Posterior vena cava (tissue), 2 donors: ENCODE measurements around the gene KDM7A. TPM values are rescaled to one million over a fixed set of nuclear protein-coding genes. Genes with fewer than 3 reads are reported as not detected.
A peak's percentile ranks its signal among the peaks of the same experiment; 100 is the strongest.
"Not testable (repeated sequence)": the region's sequence is repeated elsewhere in the genome, so short reads cannot be mapped to it uniquely, and the experiment has no call there.

Experiments
- DNase-seq: peaks from one replicate; pipeline ENCODE4 v3.0.0-alpha.2; 2020; ENCODE audit warnings: low spot score
- intact Hi-C, 2 donors: fragments of 100-400 bp; cut with DNase I; formaldehyde crosslinking; loops; one replicate each; pipeline versions ENCODE4 v1.14.1 to v1.14.2; 2022 to 2023
- total RNA-seq, 2 donors: library from RNA; stranded (reverse); fragmentation: NEBNext Ultra II Directional; extraction: Animal tissue kit (Norgen Biotek cat#: 25700); gene quantifications; one replicate each; pipeline ENCODE4 v1.2.1, GENCODE V29; 2021
- donor health status: DM: yes; HTN: yes; CAD: no.
- donor health status: DM: yes; HTN: yes; CAD: no.

Gene KDM7A
- total RNA-seq, 2 donors from 2014 or later: 15.4 to 23.1 TPM

DNA sequence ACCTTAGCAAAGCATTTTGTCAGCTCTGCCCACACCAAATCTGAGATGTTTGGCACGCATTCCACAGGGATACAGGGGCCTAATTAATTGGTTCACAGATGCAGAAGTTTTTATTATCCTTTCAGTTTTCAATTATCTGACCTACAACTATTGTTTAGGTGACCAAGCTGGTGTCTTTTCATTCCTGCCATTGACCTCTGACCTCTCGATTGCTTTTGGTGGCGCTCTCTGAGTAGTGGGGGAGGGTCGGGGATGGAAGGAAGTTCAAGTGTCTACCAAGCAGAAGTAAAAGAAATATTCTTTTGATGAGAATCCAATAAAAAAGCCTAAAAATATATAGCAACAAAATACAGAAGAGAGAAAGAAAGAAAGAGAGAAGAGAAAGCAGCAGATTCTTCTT is 28.8 kb upstream of the KDM7A start:
- intact Hi-C loops: no loop called here
- DNase-seq: no peak

DNA sequence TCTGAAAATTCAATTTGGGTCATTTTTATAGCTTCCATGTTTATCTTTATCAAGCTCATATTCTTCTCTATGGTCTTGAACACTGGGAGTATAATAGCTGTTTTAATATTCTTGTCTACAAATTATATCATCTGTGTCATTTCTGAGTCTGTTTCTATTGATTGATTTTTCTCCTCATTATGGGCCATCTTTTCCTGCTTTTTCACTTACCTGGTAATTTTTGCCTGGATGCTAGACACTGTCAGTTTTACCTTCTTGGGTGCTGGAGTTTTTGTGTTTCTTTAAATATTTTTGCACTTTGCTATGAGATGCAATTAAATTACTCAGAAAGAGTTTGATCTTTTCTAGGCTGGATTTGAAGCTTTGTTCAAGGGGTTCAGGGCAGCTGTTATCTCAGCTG is 26.8 kb upstream of the KDM7A start:
- intact Hi-C loops: no loop called here
- no peak for DNase-seq

DNA sequence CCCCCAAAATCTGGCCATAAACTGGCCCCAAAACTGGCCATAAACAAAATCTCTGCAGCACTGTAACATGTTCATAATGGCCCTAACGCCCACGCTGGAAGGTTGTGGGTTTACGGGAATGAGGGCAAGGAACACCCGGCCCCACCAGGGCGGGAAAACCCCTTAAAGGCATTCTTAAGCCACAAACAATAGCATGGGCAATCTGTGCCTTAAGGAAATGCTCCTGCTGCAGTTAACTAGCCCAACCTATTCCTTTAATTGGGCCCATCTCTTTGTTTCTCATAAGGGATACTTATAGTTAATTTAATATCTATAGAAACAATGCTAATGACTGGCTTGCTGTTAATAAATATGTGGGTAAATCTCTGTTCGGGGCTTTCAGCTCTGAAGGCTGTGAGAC is 26.2 kb upstream of the KDM7A start:
- DNase-seq, intact Hi-C loops: not testable (repeated sequence)

DNA sequence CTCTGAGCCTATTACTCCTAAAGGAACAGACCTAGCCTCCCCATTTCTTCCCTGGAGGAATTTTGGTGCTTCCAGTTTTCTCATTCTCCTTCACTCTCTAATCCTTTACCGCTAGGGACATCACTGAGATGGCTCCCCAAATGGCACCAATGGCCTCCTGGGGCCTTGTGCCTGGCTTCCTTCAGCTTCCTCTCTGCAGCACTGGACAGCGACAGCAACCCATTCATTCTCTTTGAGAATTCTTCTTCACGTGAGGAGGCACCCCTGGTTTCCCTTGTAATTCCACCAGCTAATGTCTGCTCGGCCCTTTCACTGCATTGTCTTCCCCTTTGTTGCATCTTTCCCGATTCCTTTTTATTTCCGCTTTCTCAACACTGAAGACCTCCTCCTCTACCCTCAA is 24.6 kb upstream of the KDM7A start:
- DNase-seq: no peak
- intact Hi-C loops: no loop called here

DNA sequence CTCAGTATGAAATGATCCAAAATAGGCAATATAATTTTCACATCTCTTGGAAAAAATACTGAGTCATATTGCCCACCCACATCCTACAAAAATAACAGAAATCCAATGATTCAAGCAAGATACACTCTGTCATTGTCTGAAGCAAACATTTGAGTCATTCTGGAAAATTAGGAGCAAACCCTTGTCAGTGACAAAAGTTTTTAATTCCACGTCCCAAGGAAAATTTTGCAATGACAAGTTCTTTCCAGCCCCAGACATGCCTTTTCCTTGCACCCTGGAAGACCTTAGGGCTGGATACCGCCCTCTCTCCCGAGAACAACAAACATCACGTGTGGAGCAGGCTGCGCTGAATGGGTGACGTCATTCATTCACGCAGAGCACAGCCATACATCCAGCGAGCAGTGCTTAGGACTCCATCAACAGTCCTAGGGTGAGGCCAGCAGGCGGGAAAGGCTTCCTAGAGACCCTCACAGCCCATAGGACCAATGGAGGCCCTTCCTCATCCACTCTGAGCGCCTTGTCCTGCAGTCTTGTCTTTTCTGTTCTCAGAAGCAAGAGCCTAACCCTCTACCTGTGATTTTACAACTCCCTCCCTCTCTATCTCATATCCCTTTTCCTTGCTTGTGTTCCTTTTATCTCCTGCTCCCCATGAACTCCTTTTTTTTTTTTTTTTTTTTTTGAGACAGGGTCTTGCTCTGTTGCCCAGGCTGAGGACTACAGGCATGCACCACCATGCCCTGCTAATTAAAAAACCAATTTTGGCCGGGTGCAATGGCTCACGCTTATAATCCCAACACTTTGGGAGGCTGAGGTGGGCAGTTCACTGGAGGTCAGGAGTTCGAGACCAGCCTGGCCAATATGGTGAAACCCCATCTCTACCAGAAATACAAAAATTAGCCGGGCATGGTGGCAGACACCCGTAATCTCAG is 23.5 kb upstream of the KDM7A start:
- intact Hi-C loops: no loop called here
- DNase-seq: peak; percentile 86

DNA sequence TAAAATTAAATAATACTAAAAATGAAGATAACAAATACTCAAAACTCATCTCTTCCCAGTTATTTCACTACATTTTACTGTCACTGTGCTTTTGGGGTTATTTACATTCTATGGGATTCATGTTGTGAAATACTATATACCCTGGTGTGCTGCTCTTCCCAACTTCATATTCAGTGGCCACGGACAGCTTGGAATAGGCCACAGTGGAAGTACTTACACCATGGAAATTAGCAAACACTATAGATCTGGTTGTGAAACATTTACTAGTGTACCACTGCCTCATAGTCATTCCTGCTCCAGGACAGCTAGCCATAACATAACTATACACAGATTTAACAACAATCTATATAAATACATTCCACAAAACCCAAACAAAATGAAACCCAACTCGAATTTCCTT is 21.2 kb upstream of the KDM7A start:
- intact Hi-C loops: no loop called here
- no peak for DNase-seq

DNA sequence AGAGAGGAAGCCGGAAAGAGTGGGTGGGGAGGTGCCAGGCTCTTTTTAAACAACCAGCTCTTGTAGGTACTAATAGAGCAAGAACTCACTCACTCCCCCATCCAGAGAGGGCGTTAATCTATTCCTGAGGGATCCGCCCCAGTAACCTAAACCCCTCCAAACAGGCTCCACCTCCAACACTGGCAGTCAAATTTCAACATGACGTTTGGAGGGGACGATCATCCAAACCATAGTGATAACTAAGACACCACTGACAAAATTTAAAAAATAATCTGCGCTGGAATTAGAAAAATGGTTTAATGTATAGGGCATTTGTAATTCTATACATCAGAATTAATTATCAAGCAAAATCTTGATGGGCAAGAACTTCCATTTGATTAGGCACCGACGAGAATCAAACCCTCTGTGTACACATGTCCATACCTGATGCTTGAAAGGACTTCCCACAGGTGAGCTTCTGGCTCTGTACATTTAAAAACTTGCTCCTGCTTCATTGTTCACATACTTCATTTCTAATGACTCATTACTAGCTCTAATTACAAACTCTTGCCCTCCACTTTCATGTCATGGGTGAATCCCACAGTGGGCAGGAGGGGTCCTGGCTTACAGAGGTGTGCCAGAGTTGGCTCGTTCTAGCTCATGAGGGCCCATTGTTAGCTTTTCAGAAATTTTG is 20.6 kb upstream of the KDM7A start:
- no peak for DNase-seq
- intact Hi-C loops: no loop called here

DNA sequence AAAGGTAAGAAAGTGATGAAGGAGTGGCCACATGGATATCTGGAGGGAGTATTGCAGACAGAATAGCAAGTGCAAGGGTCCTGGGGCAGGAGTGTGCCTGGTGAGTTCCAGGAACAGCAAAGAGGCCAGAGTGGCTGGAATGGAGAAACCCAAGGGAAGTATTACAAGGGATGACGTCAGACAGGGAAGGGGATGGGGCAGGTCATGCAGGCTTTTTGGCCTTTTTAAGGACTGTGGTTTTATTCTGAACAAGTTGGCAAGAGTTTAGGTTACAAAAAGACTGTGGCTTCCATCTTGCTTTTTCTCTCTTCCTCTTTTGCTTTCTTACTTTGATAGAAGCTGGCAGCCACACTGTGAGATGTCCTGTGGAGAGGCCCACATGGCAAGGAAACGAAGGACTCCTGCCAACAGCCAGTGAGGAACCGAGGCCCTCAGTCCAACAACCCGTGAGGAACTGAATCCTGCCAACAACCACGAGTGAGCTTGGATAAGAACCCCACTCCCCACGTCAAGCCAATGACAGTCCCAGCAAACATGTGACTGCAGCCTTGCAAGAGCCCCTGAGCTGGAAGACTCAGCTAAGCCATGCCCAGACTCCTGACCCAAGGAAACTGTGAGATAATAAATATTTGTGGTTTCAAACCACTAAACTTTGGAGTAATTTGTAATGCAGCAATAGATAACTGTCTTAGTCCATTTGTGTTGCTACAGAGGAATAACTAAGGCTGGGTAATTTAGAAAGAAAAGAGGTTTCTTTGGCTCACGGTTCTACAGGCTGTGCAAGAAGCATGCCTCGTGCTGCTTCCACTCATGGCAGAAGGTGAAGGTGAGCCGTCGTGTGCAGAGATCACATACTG is 19.8 kb upstream of the KDM7A start:
- intact Hi-C loops: no loop called here
- DNase-seq: peak; percentile 91

DNA sequence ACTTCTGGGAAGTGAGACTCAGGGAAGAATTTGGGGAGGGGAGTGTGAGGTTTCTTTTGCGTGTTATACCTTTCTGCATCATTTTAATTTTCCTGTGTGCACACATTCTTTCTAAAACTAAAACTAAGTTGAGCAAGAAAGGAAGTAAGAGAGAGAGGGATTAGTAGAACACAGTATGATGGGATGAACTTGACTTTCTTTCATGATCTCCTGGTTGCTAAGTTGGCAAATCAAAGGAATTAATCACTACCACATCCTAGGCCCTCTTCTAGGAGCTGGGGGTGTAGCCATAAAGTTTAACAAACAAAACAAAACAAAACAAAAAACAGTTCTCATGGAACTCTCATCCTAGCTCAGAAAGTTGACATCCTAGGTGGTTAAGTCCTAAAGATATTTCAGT is 19.1 kb upstream of the KDM7A start:
- intact Hi-C loops: no loop called here
- no peak for DNase-seq

DNA sequence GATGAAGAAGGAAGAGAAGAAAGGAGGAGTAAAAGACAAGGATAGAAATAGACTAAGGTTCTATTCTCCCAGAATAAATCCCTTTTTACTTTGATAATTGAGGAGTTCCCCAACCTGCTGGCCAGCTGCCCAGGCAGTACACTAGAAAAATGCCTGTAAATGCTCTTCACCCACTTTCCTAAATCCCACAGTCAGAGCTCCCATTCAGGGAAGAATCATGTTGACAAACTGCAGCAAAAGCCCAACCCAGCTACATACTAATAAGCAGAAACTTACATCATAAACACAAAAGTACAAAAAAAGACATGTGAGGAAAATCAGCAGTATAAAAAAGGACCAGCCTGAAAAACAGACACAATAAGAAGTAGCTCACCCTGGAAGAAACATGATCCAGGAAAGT is 15.8 kb upstream of the KDM7A start:
- no peak for DNase-seq

DNA sequence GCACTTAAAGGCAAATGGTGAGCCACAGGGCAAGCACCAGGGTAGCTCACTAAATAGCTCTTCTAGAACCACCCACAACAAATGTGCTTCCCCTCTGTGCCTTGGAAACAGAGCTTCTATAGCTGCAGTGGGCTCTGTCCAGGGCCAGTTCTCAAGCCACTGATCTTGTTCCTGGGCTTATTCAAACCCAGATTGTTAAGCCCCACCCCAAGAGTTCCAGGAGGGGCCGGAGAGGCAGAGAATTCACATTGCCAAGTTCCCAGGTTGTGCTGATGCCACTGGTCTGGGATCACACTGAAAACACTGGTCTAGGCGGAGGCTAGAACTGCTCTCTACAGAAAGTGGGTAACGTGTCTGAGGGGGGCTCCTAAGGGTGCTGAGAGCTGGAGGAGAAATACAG is 15.4 kb upstream of the KDM7A start:
- intact Hi-C loops: no loop called here
- no peak for DNase-seq

More for the DNA sequence above, 15.8 kb upstream of the KDM7A start:
- intact Hi-C loops: no loop called here

DNA sequence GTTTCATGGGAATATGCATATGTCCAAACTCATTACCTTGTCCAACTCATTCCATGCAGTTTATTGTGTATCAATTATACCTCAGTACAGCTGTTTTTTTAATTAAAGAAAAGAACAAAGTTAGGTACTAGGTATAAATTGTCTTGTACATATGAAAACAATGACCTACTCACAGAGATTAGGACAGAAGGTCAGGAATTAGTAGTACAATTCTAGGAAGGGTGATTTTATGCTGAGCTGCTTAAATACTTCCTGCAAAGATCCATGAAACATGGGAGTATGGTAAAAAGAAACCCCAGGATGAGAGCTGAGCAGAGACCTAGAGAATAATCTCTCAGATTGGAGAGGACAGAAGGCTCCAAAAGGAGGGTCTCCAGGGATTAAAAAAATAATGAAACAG is 13.8 kb upstream of the KDM7A start:
- intact Hi-C loops: no loop called here
- DNase-seq: no peak

DNA sequence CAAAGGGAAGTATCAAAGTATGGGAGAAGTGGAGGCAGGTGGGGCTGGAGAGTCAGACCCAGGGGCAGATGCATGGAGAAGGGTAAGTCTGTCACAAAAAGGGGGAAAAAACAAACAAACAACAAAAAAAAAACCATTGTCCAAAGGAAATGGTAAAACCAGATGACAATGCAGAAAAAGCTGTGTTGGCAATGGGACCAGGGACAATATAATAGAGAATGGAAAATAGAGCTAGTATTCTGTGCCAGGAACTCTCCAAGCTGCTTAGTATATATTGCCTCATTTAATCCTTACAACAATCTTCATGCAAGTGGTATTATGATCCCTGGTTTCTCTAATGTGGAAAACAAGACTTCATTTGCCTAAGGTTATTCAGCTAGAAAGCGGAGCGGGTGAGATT is 13.1 kb upstream of the KDM7A start:
- DNase-seq: no peak
- intact Hi-C loops: no loop called here

DNA sequence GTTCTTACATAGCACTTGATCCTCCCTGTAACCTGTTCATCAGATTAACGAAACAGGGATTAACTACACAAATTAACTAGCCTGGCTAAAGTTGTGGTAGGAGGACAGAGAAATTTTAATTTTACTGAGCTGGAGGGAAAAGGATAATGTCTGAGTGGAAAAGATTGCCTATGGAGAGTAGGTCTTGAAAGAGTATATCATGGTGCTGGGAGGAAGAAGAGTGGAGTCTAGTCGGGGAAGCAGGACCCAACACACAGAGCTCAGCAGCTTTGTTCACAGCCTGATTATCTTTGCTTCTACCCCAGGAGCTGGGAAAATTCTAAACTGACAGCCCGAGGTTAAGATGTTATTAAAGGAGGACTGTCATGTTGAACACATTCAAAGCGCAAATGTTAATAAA is 6.1 kb upstream of the KDM7A start:
- intact Hi-C loops: no loop called here
- no peak for DNase-seq

DNA sequence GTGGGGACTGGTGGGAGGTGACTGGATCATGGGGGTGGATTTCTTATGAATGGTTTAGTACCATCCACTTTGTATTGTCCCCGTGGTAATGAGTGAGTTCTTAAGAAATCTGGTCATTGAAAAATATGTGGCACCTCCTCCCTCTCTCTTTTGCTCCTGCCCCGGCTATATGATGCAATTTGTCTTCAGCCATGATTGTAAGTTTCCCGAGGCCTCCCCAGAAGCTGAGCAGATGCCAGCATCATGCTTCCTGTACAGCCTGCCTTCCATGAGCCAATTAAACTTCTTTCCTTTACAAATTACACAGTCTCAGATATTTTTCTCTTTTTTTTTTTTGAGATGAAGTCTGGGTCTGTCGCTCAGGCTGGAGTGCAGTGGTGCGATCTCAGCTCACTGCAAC is 2.6 kb upstream of the KDM7A start:
- DNase-seq: no peak
- intact Hi-C loops: loop anchor here (10.0 kb wide), 1 partner anchor 145 kb away; no protein-coding TSS in a partner anchor

DNA sequence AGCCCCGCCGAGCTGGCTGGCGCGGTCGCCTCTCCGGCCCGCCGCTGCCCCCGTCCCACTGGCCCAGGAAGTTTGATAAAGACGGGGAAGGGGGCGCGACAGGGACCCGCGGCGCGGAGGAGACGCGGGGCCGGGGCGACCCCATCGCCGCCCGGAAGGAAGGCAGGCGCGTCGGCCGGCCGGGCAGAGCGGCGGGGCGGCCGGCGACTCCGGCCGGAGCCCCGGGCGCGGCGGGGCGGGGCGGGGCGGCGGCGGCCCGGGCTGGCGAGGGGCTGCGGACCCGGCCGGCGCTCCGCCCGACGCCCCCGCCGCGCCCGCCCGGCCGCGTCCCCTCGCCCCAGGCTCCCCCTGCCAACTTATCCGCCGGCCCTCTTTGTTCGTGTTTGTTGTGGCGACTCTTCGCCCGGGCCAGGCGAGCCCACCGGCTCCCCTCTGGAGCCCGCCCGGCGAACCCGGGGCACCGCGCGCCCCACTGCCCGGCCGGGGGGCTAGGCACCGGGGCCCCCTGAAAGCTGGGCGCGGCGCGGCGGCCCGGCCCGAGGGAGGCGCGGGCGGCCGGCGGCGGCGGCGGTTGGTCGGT is 571 bp downstream of the KDM7A start:
- intact Hi-C loops: loop anchor here (10.0 kb wide), 1 partner anchor 149 kb away; no protein-coding TSS in a partner anchor
- no peak for DNase-seq

DNA sequence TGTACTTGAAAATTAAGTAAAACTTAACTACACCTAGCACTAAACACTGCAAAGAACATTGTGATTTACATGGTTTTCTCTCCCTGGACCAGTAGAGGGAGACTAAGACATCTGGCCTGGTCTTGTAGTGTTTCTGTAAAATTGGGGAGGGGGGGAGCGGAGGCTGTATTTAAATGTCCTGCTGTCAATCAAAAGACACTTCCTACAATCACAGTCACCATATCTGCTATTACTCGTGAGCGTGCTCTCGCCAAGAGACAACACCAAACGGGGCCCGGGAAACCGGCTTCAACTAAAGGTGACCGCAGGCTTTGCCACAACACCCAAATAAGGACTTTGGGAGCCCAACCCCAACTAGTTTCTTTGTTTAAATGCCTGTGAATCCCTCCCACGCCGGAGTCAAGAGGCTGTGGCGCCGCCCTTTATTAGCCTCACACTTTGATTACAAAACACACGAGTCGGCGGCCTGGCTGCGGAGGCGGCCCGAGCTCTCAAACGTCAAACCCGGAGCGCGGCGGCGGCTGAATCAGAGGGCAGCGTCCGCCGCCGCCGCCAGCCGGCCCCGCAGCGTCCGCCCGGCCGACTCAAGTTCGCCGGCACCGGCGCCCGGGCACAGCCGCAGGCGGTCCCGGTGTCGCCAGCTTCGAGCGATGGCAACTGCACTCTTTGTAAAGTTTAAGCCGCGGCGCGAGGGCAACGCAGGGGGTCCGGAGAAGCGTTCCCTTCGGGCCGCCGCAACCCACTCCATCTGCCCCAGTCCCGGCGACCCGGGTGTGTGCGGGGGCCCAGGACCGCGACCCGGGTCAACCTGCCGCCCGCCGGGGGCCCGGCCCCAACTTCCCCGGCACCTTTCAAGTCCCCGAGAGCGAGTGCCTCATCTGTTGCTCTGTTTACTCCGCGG is 1.3 kb downstream of the KDM7A start:
- peak; percentile 98 for DNase-seq
- intact Hi-C loops: loop anchor here (10.0 kb wide), 1 partner anchor 149 kb away; no protein-coding TSS in a partner anchor

DNA sequence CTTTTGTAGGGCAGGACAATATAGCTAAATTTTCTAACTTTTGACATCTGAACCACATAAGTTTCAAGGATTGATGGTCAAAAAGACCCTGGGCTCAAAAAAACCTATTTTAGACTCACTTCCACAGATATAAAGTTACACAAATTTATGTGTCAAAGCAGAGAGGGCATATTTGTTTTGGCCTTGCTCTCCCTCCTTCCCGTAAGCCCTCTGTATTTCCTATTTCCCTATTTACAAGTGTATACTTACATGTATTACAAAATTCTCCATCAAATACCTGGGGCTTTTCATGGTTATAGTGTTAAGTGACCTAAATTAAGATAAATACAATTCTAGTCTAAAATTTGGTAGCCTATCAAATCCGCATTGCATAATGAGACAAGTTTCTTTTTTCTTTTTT is 2.6 kb downstream of the KDM7A start:
- intact Hi-C loops: loop anchor here (10.0 kb wide), 1 partner anchor 151 kb away; no protein-coding TSS in a partner anchor

More for the DNA sequence above, 2.6 kb downstream of the KDM7A start:
- no peak for DNase-seq
